NCI-H446 treated with DMSO at 0.1 percent for 48 hours (cell line): ENCODE data around the gene EDNRA.

ENCODE experiments used
- DNase-seq: peaks from one replicate; lab custom pipeline; 2025; lab: John Stamatoyannopoulos, UW

The EDNRA gene

DNA sequence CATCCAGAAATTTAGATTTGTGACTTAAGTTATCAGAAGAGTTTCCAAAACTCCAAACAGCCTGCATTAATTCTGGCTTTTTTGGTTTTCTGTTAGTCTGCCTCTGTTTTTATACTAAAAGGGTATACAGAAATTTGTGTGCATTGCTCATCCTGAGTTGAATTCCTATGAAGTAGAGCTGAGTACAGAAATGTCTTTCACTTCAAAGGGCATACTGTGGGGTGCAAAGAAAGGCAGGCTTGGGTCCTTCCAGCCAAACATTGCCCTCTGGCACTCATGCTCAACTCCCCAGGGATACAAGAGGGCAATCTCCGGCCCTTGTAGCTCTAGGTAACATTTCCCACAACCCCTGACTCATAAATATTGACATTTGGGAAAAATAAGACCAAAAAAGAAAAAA, 108.7 kb downstream of the EDNRA start:
- DNase-seq: no peak

DNA sequence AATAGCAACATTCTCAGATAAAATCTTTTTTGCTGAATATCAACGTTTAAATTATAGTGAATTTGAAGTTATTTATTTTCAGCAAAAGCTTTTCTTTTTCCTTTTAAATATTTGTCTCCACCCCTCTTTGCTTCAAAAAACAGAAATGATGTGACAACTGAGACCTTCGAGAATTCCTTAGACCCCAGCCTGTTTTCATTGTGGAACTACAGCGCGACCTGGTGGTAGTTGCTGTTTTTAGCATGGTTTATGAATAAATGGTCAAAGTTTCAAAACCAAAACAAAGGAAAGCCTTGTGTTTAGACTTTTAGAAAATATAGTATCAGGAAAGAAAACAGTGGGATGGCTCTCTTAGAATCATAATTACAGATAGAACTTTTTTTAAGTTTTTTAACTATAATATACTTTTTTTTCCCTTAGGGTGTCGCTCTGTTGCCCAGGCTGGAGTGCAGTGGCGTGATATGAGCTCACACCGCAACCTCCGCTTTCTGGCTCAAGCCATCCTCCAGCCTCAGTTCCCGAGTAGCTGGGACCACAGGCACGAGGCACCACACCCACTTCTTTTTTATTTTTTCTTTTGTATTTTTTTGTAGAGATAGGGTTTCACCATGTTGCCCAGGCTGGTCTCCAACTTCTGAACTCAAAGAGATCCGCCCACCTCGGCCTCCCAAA, 109.5 kb downstream of the EDNRA start:
- peak; percentile 3 for DNase-seq

- no peak for DNase-seq
These were observed 110.2 kb downstream of the EDNRA start for GRCh38 chr4:147591106-147591505.

DNA sequence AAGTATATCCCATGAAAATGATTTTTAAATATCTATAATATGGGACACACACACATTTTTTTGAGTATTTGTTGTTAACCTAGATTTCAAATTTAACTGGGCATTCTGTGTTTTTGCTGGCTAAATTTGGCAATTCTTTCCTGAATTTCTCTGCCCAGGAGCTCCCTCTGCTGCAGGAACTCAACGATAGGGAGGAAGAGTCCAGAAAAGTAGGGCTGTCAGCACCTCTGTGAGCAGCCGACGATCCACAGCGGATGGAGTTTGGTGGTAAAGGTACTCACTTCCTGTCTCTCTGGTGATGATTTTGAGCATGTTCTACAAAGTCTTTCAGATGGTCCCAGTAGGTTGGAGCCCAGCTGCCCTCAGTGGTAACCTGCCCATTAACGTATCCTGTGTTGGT, 113.2 kb downstream of the EDNRA start:
- no peak for DNase-seq
